Activated CD4-positive, CD25-positive, alpha-beta regulatory T cell treated with anti-CD3 and anti-CD28 coated beads, Interleukin-2, amount 50 U/mL, for 24 hours (primary cell): ENCODE results near the gene KREMEN2.

ENCODE experiments used
- ATAC-seq, 2 donors: fragments of 150-1000 bp; cut with Tn5 transposase; one replicate each; pipeline ENCODE4 v1.10.0; 2021; ENCODE audit warnings: mild to moderate bottlenecking in 1 of 2, moderate library complexity in 1 of 2

KREMEN2 gene

DNA sequence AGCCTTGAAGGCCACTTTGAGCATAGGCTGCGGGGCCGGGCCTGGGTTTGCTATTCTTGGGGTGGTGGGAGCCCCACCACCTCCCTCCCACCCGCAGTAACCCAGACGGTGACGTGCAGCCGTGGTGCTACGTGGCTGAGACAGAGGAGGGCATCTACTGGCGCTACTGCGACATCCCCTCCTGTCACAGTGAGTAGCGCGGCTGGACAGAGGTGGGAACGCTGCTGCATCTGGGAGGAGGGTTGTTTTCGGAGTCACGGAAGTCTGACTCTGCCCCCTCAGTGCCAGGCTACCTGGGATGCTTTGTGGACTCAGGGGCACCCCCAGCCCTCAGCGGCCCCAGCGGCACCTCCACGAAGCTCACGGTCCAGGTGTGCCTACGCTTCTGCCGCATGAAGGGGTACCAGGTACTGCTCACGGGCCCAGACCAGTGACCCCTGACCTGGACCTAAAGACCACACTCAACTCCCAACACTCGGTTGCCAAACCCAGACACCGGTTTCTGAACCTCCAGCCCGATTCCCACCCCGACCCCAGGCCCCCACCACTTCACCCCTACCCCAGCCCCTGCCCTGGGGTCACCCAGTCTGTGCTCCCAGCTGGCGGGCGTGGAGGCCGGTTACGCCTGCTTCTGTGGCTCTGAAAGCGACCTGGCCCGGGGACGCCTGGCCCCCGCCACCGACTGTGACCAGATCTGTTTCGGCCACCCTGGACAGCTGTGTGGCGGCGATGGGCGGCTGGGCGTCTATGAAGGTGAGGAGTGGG, 2.1 kb downstream of the KREMEN2 start:
- no peak for ATAC-seq

DNA sequence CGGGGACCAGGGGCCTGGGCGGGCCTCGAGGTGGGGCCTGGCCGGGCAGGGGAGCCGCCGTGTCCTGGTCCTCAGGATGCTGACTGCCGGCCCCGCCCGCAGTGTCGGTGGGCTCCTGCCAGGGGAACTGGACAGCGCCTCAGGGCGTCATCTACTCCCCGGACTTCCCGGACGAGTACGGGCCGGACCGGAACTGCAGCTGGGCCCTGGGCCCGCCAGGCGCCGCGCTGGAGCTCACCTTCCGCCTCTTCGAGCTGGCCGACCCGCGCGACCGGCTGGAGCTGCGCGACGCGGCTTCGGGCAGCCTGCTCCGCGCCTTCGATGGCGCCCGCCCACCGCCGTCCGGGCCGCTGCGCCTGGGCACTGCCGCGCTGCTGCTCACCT, 2.7 kb downstream of the KREMEN2 start:
- no peak for ATAC-seq

DNA sequence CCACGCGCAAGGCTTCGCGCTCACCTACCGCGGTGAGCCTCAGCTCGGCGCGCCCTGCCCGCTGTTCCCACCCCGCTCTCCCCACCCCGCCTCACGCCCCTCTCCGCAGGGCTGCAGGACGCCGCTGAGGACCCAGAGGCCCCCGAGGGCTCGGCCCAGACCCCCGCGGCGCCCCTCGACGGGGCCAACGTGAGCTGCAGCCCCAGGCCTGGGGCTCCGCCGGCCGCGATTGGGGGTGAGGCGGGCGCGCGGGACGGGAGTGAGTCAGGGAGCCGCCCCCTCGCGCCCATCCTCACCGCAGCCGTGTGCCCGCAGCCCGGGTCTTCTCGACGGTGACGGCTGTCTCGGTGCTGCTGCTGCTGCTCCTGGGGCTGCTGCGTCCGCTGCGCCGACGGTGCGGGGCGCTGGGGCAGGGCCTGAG, 3.1 kb downstream of the KREMEN2 start:
- ATAC-seq: no peak

DNA sequence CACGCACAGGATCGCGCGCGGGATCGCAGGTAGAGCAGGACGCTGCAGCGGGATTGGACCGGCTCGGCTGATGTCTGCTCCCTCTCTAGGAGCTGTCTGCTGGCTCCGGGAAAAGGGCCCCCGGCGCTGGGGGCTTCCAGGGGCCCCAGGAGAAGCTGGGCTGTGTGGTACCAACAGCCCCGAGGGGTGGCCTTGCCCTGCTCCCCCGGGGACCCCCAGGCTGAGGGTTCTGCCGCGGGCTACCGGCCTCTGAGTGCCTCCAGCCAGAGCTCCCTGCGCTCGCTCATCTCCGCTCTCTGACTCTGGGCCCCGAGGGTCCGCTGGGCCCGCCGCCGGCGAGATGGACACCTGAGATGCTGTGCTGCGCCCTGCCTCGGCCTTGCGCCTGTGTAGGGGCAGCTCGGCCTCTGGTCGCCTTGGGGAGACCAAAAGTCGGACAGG, 3.7 kb downstream of the KREMEN2 start:
- no peak for ATAC-seq

DNA sequence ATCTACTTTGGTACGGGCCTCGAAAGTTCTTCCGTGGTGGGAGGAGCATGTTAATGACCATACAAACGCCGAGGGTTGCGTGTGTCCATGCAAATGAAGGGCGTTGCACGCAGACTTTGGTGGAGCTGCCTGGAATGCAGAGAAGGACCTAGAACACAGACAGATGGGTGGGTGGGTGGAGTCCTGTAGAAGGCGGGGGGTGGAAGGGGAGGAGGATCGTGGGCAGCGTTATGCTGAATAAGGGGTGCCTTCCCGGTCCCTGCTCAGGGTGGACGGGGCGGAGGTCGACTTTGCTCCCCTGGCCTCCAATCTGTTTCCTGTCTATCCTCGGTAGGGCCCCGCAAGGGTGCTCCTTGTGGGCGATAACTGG, 4.3 kb downstream of the KREMEN2 start:
- ATAC-seq: no peak

DNA sequence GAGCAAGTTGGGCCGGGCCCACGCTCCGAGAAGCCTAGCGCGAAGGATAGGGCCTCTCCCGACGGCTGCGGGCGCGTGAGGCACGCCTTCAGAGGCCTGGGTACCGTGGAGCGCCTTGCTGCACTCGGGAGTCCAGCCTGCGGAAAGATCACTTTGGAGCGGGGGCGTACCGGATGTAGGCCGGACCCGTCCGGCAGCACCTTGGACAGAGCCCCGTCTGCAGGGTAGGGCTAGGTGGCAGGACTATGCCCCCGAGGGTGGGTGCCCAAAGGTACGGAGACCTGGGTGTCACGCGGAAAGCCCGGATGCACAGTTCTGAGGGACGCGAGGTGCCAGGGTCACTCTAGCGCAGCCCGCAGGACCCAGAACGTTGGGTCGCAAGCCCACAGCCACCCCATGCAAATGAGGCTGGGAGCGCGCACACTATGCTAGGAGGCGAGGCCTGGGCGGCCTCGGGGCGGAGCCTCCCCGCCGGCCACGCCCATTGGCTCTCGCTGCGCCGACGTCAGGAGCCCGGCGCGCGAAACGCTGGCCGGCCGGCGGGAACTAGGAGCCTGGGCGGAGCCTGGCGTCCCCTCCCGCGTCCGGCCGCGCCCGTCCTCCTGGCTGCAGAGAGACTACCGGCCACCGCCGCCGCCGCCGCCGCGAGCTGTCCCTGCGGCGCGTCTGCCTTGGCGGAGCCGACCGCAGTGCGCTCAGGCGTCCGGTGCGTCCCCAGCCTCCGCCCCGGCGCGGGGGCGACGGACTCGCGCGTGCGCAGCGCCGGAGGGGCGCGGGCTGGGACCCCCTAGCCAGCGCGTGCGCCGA, 4.9 kb downstream of the KREMEN2 start, which contains the start of gene PAQR4:
Gene PAQR4 (plus strand): TSS at position 611 of the 807 bp plus-strand sequence. CDS start 327 bp downstream, outside the sequence.
- ATAC-seq: peak; percentile 80 to 83

DNA sequence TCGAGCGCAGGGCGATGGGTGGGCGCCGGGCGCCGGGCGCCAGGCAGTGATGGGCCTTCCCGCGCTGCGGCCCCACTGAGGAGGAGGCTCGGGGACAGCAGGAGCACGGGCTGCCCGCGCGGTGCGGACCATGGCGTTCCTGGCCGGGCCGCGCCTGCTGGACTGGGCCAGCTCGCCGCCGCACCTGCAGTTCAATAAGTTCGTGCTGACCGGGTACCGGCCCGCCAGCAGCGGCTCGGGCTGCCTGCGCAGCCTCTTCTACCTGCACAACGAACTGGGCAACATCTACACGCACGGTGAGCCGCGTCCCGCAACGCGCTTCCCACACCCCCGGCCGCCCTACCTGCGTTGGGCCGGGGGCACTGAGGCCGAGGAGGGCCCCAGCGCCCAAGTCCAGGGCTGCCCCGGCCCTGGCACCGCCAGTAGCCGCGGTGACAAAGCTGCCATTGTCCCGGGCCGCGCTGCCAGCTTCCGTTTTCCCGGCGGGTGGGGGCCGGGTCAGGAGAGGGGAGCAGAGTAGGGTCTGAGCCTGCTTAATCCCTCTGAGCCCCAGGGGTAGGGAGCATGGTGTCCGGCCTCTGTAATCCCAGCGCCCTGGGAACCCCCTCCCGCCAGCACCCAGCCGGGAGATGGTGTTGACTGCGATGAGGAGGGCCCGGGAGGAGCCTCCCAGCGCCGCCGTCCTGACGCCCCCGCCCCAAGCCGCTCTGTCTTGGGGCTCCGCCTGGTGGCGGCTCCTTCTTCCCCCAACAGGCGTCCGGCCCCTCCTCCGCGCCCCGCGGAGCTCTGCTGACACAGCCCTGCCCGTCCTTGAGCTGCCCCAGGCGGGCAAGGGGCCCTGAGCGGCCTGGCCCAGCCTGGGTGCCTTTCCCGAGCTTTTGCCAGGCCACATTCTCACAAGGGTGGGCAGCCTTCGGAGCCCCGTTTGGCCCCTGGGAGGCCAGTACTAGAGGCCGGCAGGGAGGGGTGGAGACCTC, 5.8 kb downstream of the KREMEN2 start:
- ATAC-seq: peak; percentile 64

DNA sequence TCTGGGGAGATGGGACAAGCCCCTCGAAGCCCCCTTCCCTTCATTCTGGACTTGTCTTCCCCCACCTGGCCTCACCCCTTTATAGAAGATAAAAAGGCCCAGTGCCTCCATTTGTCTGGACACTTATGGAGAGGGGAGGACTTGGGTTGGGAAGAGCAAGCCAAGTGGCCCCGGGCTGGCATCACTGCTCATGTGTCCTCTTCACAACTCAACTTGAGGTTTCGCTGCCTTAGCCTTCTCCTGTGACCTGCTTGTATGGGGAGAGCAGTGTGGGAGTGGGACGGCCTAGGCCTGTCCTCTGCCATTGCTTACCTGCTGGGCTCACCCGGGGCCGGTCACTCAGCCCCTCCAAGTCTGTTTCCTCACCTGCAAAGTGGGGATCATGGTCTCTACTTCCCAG, 6.5 kb downstream of the KREMEN2 start:
- ATAC-seq: no peak

DNA sequence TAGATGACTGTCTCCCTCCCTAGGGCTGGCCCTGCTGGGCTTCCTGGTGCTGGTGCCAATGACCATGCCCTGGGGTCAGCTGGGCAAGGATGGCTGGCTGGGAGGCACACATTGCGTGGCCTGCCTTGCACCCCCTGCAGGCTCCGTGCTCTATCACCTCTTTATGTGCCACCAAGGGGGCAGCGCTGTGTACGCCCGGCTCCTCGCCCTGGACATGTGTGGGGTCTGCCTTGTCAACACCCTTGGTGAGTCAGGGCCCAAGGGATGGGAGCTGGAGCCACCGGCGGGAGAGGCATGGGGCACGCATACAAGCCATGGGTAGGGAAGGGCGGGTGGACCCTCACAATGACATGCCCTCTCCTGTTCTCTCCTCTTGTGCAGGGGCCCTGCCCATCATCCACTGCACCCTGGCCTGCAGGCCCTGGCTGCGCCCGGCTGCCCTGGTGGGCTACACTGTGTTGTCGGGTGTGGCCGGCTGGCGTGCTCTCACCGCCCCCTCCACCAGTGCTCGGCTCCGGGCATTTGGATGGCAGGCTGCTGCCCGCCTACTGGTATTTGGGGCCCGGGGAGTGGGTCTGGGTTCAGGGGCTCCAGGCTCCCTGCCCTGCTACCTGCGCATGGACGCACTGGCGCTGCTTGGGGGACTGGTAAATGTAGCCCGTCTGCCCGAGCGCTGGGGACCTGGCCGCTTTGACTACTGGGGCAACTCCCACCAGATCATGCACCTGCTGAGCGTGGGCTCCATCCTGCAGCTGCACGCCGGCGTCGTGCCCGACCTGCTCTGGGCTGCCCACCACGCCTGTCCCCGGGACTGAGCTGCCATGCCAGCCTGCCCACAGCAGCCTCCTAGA, 7.3 kb downstream of the KREMEN2 start:
- ATAC-seq: no peak

DNA sequence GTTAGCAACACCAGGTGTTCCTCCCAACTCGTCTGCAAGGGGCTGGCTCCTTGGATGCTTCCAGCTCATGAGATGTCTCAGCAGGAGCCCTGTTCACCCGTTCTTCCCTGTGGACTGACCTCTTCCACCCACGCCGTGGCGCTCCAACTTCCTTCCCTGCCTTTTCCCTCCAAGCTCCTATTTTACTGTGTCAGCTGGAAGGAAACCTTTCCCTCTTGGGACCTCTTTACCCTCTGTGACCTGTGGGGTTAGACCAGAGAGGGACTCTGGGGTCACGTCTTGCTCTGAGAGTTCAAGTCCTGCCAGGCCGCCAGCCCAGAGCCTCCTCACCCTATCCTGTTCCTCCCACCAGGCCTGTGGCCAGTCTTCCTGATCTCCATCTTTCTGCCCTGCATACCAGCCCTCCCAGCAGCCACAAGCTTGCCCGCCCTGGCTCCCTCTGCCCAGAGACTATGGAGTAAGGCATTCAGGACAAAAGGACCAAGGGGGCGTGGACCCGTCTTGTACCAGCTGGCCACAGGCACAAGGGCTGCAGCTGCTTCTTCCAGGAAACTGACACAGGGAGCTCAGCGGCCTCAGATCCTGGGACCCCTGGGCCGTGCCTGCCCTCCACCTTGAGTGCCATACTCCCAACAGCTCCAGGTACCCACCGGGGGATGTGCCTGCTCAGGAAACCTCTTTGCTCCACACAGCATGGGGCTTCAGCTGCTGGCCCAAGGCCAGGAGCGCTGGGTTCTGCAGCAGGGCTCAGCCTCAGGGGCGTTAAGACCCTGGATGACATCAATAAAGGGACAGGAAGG, 8.1 kb downstream of the KREMEN2 start:
- ATAC-seq: no peak

DNA sequence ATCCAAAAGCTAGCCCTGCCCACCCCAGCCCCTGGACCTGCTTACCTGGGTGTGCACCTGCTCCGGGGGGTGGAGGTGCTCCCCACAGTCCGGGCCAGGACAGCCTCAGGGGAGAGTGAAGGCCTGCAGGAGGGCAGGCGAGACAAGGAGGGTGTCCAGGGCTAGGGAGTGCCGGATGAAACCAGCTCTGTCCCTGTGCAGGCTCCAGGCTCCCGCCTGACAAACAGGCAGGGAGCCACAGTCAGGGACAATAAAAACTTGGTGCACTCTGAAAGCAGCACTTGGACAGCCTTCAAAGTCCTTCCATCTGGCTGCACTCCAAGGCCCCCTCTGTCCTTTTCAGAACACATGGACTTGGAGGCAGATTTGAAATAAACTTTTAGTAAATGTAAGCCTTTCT, 9.0 kb downstream of the KREMEN2 start:
- no peak for ATAC-seq

DNA sequence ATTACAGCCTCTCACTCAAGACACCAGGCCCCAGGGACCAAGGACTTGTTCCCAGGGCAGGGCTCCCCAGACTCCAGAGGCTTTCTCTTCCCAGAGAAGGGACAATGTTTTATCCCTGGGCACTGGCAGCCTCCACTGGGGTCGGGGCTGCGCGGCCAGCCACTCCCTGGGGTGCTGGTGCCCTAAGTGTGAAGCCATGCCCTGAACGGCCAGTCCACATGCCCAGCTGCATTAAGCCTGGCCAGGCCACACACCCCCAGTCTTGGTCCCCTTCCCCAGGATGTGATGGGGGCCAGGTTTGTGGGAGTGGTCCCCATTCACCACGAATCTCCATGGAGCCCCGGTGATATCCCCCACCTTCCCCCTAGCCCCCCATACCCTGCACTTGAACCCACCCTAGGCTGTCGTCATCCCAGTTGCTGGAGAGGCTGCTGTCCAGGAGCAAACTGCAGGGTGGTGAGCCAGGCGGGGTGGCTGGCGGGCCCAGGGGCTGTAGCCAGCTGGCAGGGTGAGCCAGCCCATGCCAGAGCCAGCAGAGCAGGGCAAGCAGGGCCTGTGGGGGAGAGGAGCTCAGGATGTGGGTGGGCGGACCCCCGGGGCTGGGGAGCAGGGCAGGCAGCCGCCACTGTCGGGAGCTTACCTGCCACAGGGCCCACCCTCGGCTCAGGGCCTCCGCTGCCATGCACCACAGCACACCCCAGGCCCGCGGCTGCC, 9.7 kb downstream of the KREMEN2 start:
- ATAC-seq: no peak

DNA sequence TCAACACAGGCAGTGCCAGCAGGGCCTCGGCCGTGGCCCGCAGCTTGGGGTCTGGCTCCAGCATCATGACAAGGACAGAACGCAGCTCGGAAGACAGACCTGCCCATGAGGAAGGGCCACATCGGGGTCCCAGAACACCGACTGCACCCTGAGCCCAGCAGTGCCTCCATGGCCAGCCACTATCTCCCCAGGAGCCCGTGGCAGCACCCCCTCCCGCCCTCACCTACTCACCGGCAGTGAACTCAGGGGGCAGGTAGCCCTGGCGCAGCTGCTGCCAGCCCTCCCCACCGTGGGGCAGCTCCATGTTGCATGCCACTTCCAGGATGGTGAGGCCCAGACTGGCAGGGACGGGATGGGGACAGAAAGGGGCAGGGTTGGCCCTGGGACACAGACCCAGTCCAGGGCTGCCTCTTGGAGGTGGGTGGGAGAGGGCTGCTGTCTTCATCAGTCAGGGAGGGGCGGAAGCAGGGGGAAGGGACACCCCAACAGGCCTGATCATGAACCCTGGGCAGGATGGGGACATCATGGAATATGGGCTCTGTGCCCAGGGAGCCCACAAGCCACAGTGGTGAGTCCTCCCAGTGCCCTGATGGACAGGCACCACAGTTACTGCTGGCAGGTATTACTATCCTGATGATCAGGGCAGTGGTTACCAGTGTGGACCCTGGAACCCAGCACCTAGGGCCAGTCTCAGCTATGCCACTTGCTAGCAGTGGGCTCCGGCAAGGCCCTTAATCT, 10.4 kb downstream of the KREMEN2 start:
- ATAC-seq: no peak

DNA sequence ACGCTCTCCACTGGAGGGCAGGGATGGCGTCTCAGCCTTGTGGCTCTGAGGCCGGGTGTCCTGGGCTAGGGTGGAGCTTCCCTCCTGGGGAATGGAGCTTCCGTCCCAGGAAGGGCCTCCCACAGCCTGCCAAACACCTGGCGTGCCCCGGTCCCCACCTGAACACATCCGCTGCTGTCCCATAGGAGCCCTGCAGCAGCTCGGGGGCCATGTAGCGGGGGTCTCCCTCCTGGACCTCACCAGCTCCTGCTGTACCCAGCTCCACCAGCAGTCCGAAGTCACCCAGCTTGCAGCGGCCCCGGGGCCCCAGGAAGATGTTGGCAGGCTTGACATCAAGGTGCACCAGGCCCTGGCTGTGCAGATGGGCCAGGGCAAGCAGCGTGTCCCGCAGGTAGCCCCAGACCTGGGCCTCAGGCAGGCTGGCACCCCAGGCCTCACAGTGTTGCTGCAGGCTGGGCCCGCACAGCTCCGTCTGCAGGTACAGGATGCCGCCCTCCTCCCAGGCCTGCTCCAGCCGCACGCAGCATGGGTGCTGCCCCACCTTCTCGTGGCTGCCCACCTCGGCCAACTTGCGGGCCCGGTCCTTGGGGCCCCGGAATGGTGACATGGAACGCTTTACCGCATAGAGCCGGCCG, 11.2 kb downstream of the KREMEN2 start:
- no peak for ATAC-seq

DNA sequence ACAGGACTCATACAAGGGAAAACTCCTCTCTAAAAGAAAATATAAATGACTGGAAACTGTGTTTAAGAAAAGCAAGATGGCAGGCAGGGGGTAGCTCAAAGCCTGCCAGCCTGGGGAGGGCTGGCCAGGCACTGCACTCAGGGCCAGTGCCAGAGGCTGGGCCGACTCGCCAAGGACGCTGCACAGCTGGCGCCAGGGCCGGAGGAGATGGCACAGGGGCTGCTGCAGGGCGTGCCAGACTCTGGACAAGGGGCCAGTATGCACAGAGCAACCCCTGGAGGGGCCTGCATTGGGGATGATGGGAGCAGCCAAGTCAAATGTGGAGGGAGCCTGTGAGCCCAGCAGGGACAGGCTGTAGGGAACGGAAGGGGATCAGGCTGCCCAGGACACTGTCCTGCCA, 12.1 kb downstream of the KREMEN2 start:
- ATAC-seq: no peak

DNA sequence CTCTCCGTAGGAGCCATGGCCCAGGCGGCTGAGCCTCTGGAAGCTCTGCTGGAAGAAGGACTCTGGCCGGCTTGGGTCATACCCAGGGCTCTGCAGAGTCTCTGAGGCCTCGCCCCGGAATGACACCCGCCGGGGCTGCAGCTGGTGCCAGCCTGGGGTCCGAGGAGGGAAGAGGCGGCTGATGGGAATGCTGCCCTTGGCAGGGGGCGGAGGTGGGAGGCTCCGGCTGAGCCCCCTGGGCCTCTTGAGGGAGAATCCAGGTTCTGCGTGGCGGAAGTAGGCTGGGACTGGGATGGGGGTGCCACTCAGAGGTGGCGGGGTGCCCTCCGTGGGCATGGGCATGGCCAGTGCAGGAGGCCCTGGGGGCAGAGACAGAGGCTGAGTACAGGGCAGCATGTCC, 12.6 kb downstream of the KREMEN2 start:
- ATAC-seq: no peak

DNA sequence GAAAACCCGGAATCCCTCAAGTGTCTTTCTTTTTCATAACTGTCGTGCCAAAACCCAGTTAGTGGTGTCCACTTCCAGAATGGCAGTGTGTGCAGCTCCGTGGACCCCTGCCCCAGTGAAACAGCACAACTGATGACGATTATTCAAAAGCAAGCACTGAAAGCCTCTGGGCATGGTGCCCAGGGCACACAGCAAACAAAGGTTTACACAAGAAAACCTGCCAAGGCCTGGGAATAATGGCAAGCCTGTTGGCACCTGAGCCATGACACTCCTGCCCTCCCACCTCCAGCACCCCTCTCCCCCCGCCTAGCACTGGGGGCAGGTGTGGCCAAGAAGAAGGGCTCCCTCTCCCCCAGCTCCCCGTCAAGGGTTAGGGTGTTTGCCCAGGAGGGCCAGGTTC, 13.4 kb downstream of the KREMEN2 start:
- no peak for ATAC-seq

DNA sequence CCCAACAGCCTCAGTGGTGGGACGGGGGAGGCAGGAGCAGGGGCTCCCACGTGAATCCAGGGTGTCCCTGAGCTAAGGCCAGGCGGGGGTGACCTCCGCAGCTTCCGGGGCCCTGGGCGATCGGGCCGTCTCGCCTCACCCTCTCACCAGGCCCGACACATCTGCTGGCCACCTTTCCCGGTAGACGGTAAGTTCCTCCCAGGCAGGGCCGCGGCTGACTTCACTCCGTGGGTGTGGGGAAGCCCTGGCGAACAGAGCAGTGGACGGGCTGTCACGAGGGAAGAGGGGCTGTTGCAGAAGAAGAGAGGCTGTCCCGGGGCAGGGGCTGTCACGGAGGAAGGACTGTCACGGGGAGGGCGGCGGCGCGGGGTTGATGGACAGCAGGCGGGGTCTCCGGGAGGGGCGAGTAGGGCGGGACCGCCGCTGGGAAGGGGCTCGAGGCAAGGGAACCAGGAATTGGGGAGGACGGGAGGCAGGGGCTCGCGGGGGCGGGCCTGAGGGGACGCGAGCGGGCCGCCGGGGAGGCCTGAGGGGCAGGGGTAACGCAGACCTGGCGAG, 15.7 kb downstream of the KREMEN2 start:
- ATAC-seq: no peak
